Neural crest cell (in vitro differentiated cells): ENCODE results near the gene ADAMTS7. TPM values are rescaled to one million over a fixed set of nuclear protein-coding genes. Genes with fewer than 3 reads are reported as not detected.
A peak's percentile ranks its signal among the peaks of the same experiment; 100 is the strongest.
"Not testable (repeated sequence)": the region's sequence is repeated elsewhere in the genome, so short reads cannot be mapped to it uniquely, and the experiment has no call there.

Experiments used
- DNase-seq: peaks from one replicate; pipeline ENCODE4 v3.0.0; 2021; ENCODE audit warnings: low read depth, mixed read lengths, low spot score
- H3K27ac Mint-ChIP-seq: one replicate; pipeline ENCODE4 v1.8.0; 2021; ENCODE audit warnings: mild to moderate bottlenecking, mixed read lengths; ENCODE audit not compliant: unreplicated experiment
- H3K27me3 Mint-ChIP-seq: 2 replicates; pipeline ENCODE4 v1.8.0; 2021; ENCODE audit warnings: low read depth, mild to moderate bottlenecking, mixed read lengths
- H3K36me3 Mint-ChIP-seq: 2 replicates; pipeline ENCODE4 v1.8.0; 2021; ENCODE audit warnings: low read depth, mild to moderate bottlenecking, mixed read lengths
- H3K4me1 Mint-ChIP-seq: 2 replicates; pipeline ENCODE4 v1.8.0; 2021; ENCODE audit warnings: mixed read lengths
- H3K4me3 Mint-ChIP-seq: one replicate; pipeline ENCODE4 v1.8.0; 2021; ENCODE audit warnings: mild to moderate bottlenecking, mixed read lengths
- H3K9me3 Mint-ChIP-seq: 2 replicates; pipeline ENCODE4 v1.8.0; 2021; ENCODE audit warnings: mixed read lengths
- CTCF ChIP-seq: fragments of 200-600 bp; sonication (generic); conservative IDR thresholded peaks from 2 replicates; pipeline ENCODE4 v1.5.0; 2021; ENCODE audit warnings: antibody characterized with exemption, mild to moderate bottlenecking
- total RNA-seq: library from RNA; stranded (reverse); gene quantifications from 2 replicates; pipeline ENCODE4 v1.2.1, GENCODE V29; 2021

ADAMTS7 gene
- total RNA-seq, 1 donor from 2014 or later: 68.2 TPM

GRCh38 chr15:78752492-78753358 lies 58.5 kb downstream of the ADAMTS7 start:
- H3K9me3 Mint-ChIP-seq: no peaks in the 10 kb centered on the region
- no peak overlapping the region for H3K4me3 Mint-ChIP-seq
- H3K36me3 Mint-ChIP-seq: no peaks in the 10 kb centered on the region
- TF ChIP-seq CTCF: no peak
- DNase-seq: no peak
- peaks cover 4% of the 10 kb centered on the region for H3K27me3 Mint-ChIP-seq
- no peak overlapping the region for H3K27ac Mint-ChIP-seq
- H3K4me1 Mint-ChIP-seq: peaks cover 21% of the 10 kb centered on the region

GRCh38 chr15:78751602-78751979 lies 59.7 kb downstream of the ADAMTS7 start:
- Mint-ChIP-seq H3K36me3 (no peaks in the 10 kb centered on the region), H3K27me3 (peaks cover 7% of the 10 kb centered on the region), H3K4me1 (peaks cover 12% of the 10 kb centered on the region)

DNA sequence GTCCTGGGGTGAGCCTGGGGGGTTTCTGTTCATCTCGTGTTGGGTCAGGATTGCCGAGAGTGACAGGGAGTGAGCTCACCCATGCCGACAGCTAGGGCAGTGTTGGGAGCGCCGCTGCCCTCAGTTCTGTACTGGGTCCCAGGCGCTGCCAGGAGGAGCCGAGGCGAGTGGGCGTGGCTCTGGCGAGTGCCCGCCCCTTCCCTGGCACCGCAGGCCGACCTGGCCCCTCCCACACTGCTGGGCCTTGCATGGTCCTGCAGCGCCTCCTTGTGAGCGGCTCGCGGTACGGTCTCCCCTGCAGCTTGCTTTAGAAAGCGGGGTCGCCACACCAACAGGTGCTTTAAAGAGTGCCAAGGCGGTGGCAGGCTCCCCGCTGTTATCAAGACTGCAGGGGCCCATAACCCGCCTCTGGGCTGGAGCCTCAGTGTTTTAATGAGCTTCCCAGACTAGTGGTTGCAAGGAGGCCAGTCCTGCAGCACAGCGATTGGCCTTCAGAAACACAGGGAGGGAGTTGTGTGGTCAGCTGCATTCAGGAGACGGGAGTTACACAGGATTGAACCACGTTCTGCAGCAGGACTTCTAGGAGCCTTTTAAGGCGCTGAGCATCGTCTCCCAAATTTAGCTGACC lies 60.2 kb downstream of the ADAMTS7 start:
- peak; percentile 82 for TF ChIP-seq CTCF
- H3K4me3 Mint-ChIP-seq: not testable (repeated sequence)

More at GRCh38 chr15:78751602-78751979, 59.7 kb downstream of the ADAMTS7 start:
- Mint-ChIP-seq H3K9me3 (no peaks in the 10 kb centered on the region), H3K27ac (no peak overlapping the region), H3K4me3 (no peak overlapping the region)
- DNase-seq: no peak
- TF ChIP-seq CTCF: no peak

GRCh38 chr15:78750566-78750965 lies 60.7 kb downstream of the ADAMTS7 start:
- Mint-ChIP-seq H3K27me3 (peaks cover 7% of the 10 kb centered on the region), H3K4me1 (peaks cover 7% of the 10 kb centered on the region), H3K36me3 (no peaks in the 10 kb centered on the region), H3K27ac (peak overlapping the region; percentile 12), H3K4me3 (no peak overlapping the region), H3K9me3 (no peaks in the 10 kb centered on the region)
- TF ChIP-seq CTCF: no peak
- no peak for DNase-seq

More for the DNA sequence above, 60.2 kb downstream of the ADAMTS7 start:
- peak overlapping the region; percentile 12 for H3K27ac Mint-ChIP-seq
- not testable (repeated sequence) for H3K27me3 Mint-ChIP-seq, H3K9me3 Mint-ChIP-seq, H3K36me3 Mint-ChIP-seq
- peak; percentile 98 for DNase-seq
- peaks cover 11% of the 10 kb centered on the region for H3K4me1 Mint-ChIP-seq

GRCh38 chr15:78749831-78750230 lies 61.4 kb downstream of the ADAMTS7 start:
- TF ChIP-seq CTCF: no peak
- Mint-ChIP-seq H3K9me3 (no peaks in the 10 kb centered on the region), H3K4me1 (peaks cover 7% of the 10 kb centered on the region), H3K36me3 (no peaks in the 10 kb centered on the region), H3K27ac (no peak overlapping the region), H3K27me3 (peaks cover 7% of the 10 kb centered on the region), H3K4me3 (no peak overlapping the region)
- no peak for DNase-seq

GRCh38 chr15:78747877-78748276 lies 63.4 kb downstream of the ADAMTS7 start:
- not testable (repeated sequence) for H3K36me3 Mint-ChIP-seq, DNase-seq, H3K4me3 Mint-ChIP-seq, H3K27me3 Mint-ChIP-seq, H3K27ac Mint-ChIP-seq, H3K4me1 Mint-ChIP-seq, H3K9me3 Mint-ChIP-seq

- H3K27me3 Mint-ChIP-seq, H3K9me3 Mint-ChIP-seq, DNase-seq, H3K4me3 Mint-ChIP-seq, H3K27ac Mint-ChIP-seq, H3K36me3 Mint-ChIP-seq, H3K4me1 Mint-ChIP-seq: not testable (repeated sequence)
Measured at GRCh38 chr15:78741674-78742073, 69.6 kb downstream of the ADAMTS7 start.
